ENCODE data around the gene MYL7.
A peak's percentile ranks its signal among the peaks of the same experiment; 100 is the strongest.

Gene MYL7

GRCh38 chr7:44112231-44112996 is 28.7 kb downstream of the MYL7 start:
- DNase-seq (ENCODE audit: low spot score) = no peak

- DNase-seq (ENCODE audit: low spot score) = no peak
Measured at GRCh38 chr7:44111761-44112160, 29.4 kb downstream of the MYL7 start.

- DNase-seq (ENCODE audit: low spot score) = no peak
Measured at GRCh38 chr7:44110719-44111635, 30.2 kb downstream of the MYL7 start.

- no peak for DNase-seq (ENCODE audit: low spot score)
Measured at GRCh38 chr7:44109991-44110390, 31.1 kb downstream of the MYL7 start.

- no peak for DNase-seq (ENCODE audit: low spot score)
Measured at GRCh38 chr7:44108768-44109750, 32.1 kb downstream of the MYL7 start.

- no peak for DNase-seq (ENCODE audit: low spot score)
Measured at GRCh38 chr7:44107961-44108767, 33.0 kb downstream of the MYL7 start.

- DNase-seq (ENCODE audit: low spot score) = no peak
Measured at GRCh38 chr7:44107116-44107960, 33.8 kb downstream of the MYL7 start.

GRCh38 chr7:44106311-44107065 is 34.6 kb downstream of the MYL7 start:
- DNase-seq (ENCODE audit: low spot score) = no peak

- no peak for DNase-seq (ENCODE audit: low spot score)
Measured at GRCh38 chr7:44105832-44106231, 35.3 kb downstream of the MYL7 start.

GRCh38 chr7:44104860-44105771 is 36.0 kb downstream of the MYL7 start:
- DNase-seq (ENCODE audit: low spot score) = no peak

GRCh38 chr7:44103923-44104859 is 36.9 kb downstream of the MYL7 start, which contains the start of gene AEBP1:
Gene AEBP1, plus strand, starts transcription at chr7:44104345. Its CDS starts 321 bp downstream, at chr7:44104666.
- peak; percentile 75 for DNase-seq (ENCODE audit: low spot score)

GRCh38 chr7:44103566-44103922 is 37.6 kb downstream of the MYL7 start:
- no peak for DNase-seq (ENCODE audit: low spot score)

- DNase-seq (ENCODE audit: low spot score) = no peak
Measured at GRCh38 chr7:44102846-44103565, 38.1 kb downstream of the MYL7 start.

- DNase-seq (ENCODE audit: low spot score) = no peak
Measured at GRCh38 chr7:44101966-44102845, 38.9 kb downstream of the MYL7 start.

GRCh38 chr7:44101303-44101965 is 39.7 kb downstream of the MYL7 start:
- no peak for DNase-seq (ENCODE audit: low spot score)

Measured in D341Med (cell line).